Medulla oblongata (tissue), 1 donor: ENCODE results near the gene MEOX2.
A peak's percentile ranks its signal among the peaks of the same experiment; 100 is the strongest.

Source experiments
- DNase-seq: peaks from one replicate; pipeline ENCODE4 v3.0.0-alpha.2; 2015; ENCODE audit errors: extremely low spot score

MEOX2 gene

DNA sequence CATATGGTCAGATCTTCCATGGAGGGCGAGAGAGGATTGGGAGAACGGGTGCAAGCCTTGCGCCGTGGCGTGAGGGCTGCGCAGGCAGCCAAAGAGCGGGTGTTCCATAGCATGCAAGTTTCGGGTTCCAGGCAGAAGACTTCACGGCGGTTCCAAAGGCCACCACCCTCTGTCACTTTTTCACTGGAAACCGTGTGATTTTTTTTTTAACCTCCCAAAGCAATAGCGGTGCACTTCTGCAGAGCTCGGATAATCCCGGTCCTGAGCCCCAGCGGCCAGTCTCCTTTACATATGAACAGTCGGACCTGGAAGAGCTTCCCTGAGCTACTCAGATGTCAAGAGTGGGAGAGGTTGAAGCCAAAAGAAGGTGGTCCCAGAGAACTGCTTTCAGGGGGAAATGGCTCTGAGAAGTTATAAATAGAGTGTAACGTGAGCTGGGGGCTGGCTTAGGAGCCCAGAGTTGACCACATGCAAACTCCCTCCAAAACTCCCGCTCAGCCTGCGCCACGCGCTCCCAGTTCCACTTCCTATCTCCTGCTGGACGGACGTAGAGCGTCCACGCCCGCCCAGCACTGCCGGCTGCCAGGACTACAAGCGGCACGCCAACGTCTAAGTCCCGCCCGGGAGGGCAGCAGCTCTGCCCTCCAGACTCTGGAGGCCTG, at the start of gene MEOX2:
MEOX2 (minus strand) TSS at position 389 of the 662 bp plus-strand sequence; CDS start at position 108, 281 bp downstream.
- DNase-seq, result no peak

GRCh38 chr7:15729746-15730145, 43.3 kb upstream of the MEOX2 start:
- DNase-seq, result no peak

GRCh38 chr7:15725051-15725450, 38.6 kb upstream of the MEOX2 start:
- no peak for DNase-seq

DNA sequence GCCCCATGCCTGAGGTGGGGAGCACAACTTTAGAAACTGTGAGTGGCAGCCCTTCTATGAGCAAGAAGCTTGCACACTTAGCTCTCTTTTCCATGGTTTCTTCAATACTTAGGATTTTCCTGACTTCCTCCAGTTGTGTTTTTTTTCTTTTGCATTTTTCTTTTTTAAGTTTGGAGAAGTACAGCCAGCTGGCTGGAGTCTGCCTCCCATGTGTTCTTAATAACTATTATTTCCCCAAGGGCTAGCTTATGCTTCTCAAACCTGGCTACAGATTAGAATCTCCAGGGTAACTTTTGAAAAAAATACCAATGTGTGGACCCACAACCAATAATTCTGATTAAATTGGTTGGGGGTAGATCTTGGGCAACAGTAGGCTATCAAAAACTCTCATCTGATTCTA, 37.4 kb upstream of the MEOX2 start:
- DNase-seq, result no peak

DNA sequence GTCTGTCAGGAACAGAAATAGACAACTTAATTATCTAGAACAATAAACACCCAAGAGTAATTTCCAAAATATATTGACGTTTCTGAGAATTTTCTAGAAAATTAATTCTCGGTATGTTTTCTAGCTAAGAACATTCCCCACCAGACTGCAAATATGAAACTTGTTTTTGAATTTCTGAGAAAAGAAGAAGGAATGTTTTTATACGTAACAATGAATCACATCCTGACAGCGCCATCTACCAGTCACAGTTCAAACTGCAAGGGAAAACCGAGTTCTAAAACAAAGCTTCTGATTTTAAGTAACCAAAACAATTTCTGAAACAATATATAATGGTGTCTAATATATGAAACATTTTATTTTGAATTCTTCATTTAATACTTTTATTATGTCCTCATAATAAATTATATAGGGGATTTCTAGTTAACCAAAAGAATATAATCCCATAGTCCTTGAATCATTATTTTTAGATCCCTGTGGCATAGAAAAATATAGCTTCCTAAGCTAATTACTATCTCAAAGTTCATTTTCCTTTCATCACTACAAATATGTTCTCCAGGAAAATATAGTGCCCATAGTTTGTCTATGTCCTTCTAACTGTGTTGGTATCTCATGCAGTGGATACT, 34.5 kb upstream of the MEOX2 start:
- peak; percentile 51 for DNase-seq

GRCh38 chr7:15719311-15719710, 32.8 kb upstream of the MEOX2 start:
- DNase-seq, result no peak

- no peak for DNase-seq
Measured at GRCh38 chr7:15715435-15715834, 29.0 kb upstream of the MEOX2 start.

DNA sequence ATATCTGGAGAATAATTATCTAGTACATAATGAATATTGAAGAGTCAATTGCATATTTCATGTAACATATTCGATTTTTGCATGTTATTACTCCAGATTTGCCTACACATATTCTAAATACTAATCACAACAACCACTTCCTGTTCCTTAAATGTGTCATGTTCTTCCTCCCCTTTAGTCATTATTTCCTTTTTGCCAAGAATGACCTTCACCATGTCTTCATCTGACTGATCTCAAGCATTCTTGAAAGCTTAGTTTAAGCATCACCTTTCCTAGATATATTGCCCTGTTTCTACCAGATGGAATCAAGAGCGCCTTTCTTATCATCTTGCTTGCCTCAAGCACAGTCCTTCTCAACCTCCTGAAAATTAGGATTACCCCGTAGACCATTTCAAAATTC, 23.5 kb upstream of the MEOX2 start:
- DNase-seq, result no peak

DNA sequence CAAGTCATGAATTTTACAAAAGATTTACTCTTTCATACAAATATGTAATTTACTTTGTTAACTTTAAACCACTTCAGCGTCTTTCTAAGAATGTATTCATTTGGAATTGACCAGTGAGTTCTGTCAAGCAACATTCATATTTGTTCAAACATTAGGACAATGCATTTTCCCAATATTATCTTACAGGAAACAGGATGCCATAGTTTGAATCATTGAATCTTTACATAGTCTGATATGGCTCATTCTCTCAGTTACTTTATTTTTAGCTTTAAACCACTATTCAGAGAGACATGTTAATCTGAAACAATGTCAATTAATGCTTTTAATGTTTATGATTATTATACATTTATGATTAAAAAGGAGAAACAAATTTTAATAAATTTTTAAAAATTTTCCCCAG, 21.1 kb upstream of the MEOX2 start:
- no peak for DNase-seq

DNA sequence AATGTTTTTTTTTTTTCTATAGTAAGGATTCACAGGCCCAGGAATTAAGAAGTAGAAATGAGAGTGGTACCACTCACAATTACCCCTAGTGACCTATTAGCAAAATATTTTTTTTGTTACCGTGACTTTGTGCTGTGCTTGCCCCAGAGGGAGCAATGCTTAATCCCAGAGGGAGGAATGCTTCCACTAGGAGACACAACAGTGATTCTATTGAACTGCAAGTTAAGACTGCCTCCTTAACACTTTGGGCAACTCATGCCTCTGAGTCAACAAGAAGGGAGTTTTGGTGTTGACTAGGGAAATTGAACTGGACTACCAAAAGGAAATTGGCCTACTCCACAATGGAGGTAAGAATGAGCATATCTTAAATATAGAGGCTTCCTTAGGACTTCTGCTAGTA, 17.2 kb upstream of the MEOX2 start:
- DNase-seq, result no peak

- DNase-seq, result no peak
Measured at GRCh38 chr7:15692501-15693020, 6.1 kb upstream of the MEOX2 start.

- DNase-seq, result no peak
Measured at GRCh38 chr7:15688911-15689310, 2.4 kb upstream of the MEOX2 start.

- DNase-seq, result no peak
Measured at GRCh38 chr7:15688279-15688626, 1.8 kb upstream of the MEOX2 start.

DNA sequence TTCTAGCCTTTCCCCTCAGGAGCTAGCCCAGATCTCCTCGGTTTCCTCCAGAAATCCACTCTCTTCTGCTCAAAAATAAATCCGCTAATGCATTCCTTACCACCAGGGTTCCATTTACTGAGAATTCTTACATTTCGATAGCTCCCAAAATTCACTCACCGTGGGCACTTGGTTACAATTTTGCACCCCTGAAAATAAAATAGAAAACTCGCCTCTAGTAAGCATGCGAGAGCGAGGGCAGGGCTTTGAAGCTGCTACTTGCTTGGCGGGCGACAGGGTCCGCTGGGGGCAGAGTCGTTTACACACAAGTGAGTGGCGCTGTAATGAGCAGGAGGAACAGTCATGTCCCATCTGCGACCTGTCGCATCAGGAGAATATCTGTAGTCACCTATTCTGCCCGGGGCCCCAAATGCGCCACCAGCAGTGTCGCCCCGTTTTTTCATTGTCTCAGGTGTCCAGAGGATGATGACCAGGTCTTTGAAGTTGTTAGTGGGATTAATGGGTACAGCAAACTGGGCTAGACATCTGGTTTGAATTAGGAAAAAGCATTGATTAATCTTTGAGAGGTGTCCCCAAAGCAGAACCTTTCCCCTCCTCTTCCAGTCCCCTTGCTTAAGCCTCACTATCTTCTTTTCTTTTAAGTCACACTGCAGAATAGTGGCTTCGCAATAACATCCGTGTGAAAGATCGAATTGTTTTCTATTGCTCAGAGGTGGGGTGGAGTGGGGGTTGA, 1.2 kb upstream of the MEOX2 start:
- DNase-seq, result no peak

DNA sequence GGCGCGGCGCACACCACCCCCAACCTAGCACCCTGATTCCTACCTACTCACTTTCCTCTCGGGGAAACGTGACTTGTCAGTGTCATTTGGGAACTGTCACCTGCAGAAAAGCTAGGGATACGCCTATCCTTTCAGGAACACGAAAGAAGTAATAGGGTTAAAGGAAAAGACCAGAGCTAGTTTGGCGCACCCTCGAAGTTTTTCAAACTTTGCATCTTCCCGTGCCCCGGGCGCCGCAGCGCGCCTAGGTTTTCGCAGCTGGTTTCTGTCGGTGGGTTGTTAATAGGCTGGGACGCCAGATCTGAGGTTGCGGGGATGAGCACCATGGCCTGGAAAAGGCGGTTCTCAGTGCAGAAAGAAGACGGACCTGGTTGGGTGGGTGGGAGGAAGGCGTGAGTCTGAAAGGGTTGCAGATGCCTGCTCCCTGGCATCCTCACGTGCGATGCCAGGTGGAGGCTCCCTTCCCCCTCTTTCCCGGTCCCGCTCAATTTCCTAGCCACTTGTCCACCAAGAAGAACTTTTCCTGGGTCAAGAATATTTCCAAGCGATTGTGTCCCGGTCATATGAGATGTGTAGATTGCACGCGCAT, 568 bp upstream of the MEOX2 start:
- DNase-seq, result no peak

- DNase-seq, result no peak
Measured at GRCh38 chr7:15685358-15686294, 857 bp downstream of the MEOX2 start.

DNA sequence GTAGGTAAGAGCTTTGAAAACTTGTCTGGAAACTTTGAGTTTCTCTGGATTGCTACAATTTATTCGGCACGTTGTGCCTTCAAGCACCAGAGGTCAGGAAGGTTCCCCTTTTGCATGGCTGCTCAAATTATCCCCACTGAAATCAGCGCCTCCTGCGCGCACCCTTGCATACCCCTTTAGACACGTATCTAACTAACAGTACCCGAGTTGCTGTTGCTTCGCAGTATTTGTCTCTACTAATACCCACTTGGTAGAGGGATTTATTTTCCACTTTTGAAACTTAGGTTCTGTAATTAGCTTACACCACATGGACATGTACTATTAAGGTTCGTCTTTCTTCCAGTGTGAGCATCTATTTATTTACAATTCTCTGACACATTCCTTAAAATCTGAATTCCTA, 1.6 kb downstream of the MEOX2 start:
- no peak for DNase-seq

DNA sequence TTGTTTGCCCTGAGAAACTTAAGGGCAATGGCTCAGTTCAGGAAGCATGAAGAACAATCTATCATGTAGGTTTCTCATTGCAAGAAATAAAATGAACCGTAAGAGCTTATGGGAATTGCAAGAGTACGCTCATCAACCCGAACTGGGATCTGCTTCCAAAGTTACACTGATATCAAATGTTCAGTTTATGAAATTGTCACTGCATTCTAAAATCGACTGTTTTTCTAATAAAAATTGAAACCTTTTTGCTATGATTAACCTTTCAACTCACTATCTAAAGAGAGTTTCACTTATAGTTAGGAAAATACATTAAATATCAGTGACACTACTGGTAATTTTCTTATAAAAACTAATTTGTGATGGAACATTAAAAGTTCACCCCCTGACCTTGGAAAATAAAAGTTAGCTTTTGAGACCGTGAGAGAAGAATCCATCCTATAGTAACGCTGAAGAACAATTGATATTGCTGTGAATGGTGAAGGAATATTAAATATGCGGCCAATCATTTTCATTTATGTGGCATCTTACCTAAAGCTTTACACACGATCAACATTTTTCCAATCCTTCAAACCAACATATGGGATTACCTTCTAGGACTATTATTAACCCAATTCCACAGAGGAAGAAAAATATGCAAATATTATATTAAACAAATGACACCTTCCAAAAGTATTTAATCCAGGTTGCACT, 2.2 kb downstream of the MEOX2 start:
- DNase-seq, result no peak

DNA sequence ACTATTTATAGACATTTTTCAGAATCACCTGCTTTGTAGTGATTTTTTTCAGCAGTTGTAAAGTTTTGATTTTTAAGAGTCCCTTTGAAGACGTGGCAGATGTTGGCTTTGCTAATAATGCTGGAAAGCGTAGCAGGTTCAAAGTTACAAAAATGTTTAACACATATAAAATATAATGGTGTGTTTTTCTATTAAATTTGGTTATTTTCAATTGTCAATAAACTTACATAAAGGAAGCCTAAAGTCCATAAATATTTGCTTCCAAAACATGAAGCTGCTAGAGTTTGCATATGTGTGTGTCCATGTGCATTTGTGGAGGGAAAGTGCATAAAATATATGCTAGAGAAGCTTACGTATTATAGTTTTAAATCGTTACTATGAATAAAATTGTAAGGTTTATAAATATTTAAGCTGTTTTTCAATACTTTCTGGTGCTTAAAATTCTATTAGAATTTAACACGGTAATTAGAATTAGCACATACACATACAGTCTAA, 3.7 kb downstream of the MEOX2 start:
- no peak for DNase-seq

DNA sequence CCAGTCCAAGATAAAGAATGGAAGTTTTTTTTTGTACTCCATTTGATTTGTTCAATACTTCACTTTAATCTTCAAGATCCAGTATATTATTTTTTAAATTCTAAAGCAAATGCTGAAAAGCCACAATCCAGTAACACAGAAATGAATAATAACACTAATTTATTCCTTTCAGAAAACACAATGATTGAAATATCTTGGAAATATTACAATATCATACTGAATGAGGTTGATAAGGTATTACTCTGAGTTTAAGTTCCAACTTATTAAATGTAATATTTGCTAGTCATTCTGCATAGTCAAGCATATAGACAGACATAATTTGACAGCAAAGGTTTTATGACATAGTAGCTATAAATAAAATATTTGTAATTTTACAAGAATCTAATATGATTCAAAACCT, 4.4 kb downstream of the MEOX2 start:
- DNase-seq, result no peak

- no peak for DNase-seq
Measured at GRCh38 chr7:15681631-15682030, 4.9 kb downstream of the MEOX2 start.
